Activated CD4-positive, alpha-beta T cell treated with anti-CD3 and anti-CD28 coated beads, Interleukin-2, amount 50 U/mL, for 24 hours (primary cell): ENCODE measurements around the gene C1orf210.

Experiments used
- DNase-seq, 2 donors: peaks; one replicate each; pipeline ENCODE4 v3.0.0-alpha.2; 2020; ENCODE audit warnings: low read depth in 1 of 2, low spot score in 1 of 2

The C1orf210 gene

DNA sequence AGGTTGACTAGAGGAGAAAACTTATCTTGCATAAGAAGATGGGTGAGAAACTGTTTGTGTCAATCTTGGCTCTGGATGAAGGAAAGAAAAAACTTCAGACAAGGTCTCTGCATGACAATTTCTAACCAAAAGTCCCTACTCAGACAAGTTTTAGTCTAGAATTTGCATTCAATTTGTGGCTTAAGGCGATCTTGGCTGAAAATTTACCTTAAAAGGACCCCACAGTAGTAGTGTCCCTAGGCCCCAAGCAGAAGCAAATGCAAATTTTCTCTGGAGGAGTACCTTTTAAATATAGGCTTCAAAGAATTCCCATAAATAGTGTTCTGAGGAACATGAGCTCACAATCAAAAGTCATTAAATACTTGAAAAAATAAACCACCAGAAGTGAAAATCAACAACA, 33.2 kb downstream of the C1orf210 start:
- DNase-seq: no peak

GRCh38 chr1:43251024-43251423, 34.4 kb downstream of the C1orf210 start:
- no peak for DNase-seq

DNA sequence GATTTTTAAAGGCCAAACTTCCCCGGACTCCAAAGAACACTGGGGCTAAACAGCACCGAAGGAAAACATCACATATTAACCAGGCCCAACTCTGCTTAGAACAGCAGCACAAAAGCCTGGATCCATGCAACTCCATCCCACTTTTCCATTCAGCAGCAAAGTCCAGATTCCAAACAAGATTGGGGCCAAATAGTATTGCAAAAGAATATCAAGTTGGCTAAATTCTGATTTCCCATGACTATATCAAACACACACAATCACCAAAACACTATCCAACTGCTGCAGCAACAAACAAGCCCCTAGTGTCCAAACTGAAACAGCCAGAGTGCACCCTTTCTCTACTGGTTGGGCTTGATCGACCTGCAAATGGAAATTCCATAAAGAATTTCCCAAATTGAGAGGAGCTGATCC, 35.0 kb downstream of the C1orf210 start:
- DNase-seq: no peak

GRCh38 chr1:43247256-43247921, 38.0 kb downstream of the C1orf210 start:
- no peak for DNase-seq

DNA sequence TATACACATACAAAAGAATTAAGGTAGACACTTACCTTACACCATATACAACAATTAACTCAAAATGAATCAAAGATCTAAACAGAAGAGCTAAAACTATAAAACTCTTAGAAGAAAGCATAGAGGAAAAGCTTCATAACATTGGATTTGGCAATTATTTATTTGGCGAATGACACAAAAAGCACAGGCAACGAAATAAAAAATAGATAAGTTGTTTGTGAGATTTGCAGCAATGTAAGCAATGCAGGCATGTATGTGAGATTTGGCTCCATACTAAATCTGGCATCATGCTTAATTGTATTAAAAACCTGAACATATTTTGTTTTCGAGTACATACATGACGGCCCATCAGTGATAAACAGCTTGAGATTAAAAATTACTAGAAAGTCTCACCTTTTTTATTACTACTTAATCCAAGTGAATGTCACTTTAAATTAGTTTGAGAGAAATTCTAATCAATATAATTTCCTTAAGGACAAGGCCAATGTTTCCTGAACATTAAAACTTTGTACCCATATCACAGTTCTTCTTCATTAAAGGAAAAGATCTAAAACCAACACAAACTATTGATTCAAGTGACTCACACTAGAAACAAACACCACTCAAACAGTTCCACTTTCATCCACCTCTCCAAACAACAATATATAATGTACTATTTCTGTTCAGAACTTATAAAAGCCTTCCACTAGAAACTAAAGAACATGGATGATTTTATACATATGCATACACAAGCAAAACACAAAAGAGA, 38.7 kb downstream of the C1orf210 start:
- no peak for DNase-seq

- DNase-seq: no peak
These were observed 42.1 kb downstream of the C1orf210 start for GRCh38 chr1:43243299-43243698.

GRCh38 chr1:43241413-43241836, 44.0 kb downstream of the C1orf210 start:
- no peak for DNase-seq

- no peak for DNase-seq
These were observed 45.9 kb downstream of the C1orf210 start for GRCh38 chr1:43239484-43239883.

- no peak for DNase-seq
These were observed 46.4 kb downstream of the C1orf210 start for GRCh38 chr1:43238991-43239469.

DNA sequence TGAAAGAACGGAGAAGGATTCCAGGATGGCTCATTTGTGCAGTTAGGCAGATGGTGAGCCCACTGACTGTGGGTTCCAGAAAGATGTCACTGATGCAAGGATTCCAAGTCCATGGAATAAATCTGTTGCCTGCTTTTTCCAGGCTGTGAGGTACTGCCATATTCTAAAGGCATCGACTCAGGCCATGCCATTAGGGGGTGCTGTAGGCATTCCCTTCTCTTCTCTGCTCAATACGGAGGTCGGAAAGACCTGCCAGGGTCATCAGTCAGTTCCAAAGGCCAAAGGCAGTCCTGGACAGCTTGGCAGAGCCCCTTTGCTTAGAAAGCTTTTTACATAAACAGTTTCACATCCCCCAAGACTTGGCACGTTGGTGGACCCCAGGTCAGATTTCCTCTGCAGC, 47.3 kb downstream of the C1orf210 start:
- DNase-seq: no peak

DNA sequence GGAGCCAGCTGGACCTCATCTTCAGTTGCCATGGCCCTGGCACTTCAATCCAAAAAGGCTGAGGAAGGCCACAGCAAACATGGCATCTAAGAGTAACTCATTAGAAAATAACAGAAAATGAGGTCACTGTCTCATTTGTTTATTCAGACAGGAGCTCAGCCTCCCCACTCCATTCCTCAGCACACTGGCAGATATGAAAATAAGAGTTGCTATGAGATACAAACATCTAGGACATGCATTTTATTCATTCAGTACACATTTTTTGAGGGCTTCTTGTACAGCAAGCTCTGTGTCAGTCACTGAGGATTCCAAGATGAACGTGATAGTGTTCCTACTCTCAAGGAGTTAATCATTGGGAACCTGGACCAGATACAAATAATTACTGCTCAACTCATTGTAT, 48.3 kb downstream of the C1orf210 start:
- no peak for DNase-seq

DNA sequence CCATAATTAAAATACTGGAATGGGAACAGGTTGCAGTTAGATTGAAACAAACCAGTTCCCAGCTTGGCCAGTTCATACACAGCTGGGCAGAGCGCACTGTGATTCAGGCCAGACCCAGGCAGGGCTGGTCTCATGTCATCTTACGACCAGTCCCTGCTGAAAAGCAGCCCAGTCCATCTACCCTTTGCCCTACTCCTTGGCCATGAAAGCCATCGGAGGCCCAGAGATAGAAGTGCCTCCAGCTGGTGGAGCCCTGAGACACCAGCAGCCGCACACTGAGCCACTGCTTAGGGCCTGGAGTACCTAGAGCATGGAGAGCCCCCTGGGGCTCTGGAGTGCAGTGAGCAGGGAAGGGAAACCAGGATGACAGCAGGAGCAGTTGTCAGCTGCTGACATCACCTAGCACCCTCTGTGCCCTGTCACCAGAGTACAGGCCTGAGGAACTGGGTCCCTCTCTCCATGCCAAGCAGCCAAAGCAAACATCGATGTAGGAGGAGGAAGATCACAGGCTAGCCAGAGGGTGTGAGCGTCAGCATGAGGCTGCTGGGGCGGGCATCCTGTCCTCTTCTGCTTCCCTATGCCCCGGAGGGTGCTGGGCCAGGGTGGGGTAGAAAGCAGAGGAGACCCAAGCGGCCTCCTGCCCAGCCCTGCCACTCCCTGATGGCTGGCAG, 49.8 kb downstream of the C1orf210 start:
- no peak for DNase-seq

DNA sequence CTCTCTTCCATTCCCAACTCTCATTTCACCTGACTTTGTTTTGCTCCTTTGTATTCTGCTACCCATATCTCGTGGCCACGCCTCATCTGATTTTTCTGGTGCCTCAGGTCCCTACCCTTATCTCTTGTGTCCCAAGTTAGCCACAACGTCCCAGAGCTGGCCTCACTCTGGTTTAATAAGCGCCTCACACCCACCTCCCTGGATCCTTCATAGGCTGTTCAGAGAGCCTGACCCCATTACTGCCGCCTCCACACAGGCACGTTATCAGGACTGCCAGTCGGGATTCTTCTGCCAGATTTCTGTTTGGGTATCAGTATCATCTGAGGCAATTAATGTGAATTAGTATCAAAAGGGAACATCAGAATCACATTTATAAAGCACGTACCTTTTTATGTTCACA, 50.3 kb downstream of the C1orf210 start:
- no peak for DNase-seq

DNA sequence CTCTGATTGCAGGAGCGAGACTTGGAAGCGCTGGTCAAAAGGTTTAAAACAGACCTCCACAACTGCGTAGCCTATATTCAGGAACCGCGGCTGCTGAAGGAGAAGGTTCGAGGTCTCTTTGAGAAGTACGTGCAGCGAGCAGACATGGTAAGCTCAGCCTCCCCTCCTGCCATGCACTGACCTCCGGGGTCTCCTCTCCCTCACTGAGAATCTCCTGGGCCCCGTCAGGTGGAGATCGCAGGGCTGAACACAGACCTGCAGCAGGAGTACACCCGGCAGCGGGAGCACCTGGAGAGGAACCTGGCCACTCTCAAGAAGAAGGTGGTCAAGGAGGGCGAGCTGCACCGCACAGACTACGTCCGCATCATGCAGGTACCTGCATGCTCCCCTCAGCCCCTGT, 51.1 kb downstream of the C1orf210 start:
- no peak for DNase-seq

DNA sequence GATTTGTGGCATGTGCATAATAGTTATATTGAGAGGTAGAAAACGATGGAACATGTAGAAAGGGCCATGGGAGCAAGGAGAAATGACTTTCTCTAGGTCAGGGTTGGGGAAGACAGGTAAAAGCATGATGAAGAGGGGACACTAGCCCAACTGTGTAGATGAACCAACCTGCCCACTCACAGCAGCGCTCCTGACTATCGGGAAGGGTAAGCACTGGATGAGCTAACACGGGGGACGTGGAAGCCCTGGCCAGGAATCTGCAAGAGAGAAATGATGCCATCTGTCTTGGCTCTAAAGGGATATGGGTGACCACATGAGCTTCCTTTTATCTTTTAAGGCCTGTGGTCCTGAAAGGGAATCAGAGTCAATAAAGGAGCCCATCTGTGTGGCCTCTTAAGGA, 51.8 kb downstream of the C1orf210 start:
- DNase-seq: no peak

DNA sequence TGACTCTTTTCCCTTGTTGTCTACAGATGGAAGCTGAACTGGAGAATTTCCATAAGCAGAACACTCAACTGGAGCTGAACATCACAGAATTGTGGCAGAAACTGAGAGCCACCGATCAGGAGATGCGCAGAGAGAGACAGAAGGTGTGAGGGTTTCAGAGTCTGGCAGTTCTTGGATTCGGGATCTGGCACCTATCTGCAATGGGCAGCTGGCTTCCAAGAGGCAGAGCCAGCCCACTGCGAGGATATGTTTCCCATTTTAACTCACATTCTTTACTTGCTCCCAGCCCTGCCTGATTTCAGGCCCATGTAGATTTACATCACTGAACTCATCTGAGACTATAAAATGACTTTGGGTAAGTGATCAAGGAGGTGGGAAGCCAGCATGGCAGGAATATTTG, 52.9 kb downstream of the C1orf210 start:
- no peak for DNase-seq

GRCh38 chr1:43232074-43232473, 53.3 kb downstream of the C1orf210 start:
- no peak for DNase-seq
